22Rv1 (cell line): ENCODE results near the gene GGT1.

ENCODE experiments used
- CTCF ChIP-seq: fragments of 450-650 bp; IDR thresholded peaks from 2 replicates; pipeline ENCODE4 v1.5.1; 2017; ENCODE audit warnings: mild to moderate bottlenecking
- ZFX ChIP-seq: fragments of 450-650 bp; IDR thresholded peaks from 2 replicates; pipeline ENCODE4 v1.6.1; 2017; ENCODE audit warnings: antibody characterized with exemption, borderline replicate concordance

- TF ChIP-seq CTCF (no peak), ZFX (no peak)
Measured at GRCh38 chr22:24588381-24588756, 14.6 kb upstream of the GGT1 start.
